Liver (tissue), 3 donors: ENCODE results near the gene ZDHHC11.

ENCODE experiments used
- GABPA ChIP-seq, 2 donors: IDR thresholded peaks in 1 of 2; conservative IDR thresholded peaks in 1 of 2; 2 replicates each; pipeline ENCODE4 v1.6.1; 2016; ENCODE audit warnings: antibody characterized with exemption in 2 of 2, mild to moderate bottlenecking in 1 of 2, moderate library complexity in 1 of 2
- JUND ChIP-seq, 2 donors: IDR thresholded peaks; 2 replicates each; pipeline ENCODE4 v1.6.1; 2016; ENCODE audit warnings: antibody characterized with exemption in 2 of 2
- RAD21 ChIP-seq, 2 donors: IDR thresholded peaks; 2 replicates each; pipeline ENCODE4 v1.6.1; 2016; ENCODE audit warnings: antibody characterized with exemption in 2 of 2, mild to moderate bottlenecking in 2 of 2
- SP1 ChIP-seq: IDR thresholded peaks from 2 replicates; pipeline ENCODE4 v1.6.1; 2018; ENCODE audit warnings: antibody characterized with exemption, mild to moderate bottlenecking
- TAF1 ChIP-seq: conservative IDR thresholded peaks from 2 replicates; pipeline ENCODE4 v1.6.1; 2016; ENCODE audit warnings: antibody characterized with exemption, mild to moderate bottlenecking
- TF ChIP-seq, protein P1 (sequence below): fragments of 150-350 bp; IDR thresholded peaks from 2 replicates; pipeline ENCODE4 v1.5.1; 2017; ENCODE audit warnings: improper control_type of control experiment, low read depth, low read length; ENCODE audit not compliant: missing input control
- TF ChIP-seq, protein P2 (sequence below): IDR thresholded peaks from 2 replicates; pipeline ENCODE4 v1.6.1; 2016; ENCODE audit warnings: antibody characterized with exemption
- TF ChIP-seq, protein P3 (sequence below): IDR thresholded peaks from 2 replicates; pipeline ENCODE4 v1.6.1; 2016; ENCODE audit warnings: antibody characterized with exemption
- donor health status: healthy.
- donor health status: healthy.

DNA sequence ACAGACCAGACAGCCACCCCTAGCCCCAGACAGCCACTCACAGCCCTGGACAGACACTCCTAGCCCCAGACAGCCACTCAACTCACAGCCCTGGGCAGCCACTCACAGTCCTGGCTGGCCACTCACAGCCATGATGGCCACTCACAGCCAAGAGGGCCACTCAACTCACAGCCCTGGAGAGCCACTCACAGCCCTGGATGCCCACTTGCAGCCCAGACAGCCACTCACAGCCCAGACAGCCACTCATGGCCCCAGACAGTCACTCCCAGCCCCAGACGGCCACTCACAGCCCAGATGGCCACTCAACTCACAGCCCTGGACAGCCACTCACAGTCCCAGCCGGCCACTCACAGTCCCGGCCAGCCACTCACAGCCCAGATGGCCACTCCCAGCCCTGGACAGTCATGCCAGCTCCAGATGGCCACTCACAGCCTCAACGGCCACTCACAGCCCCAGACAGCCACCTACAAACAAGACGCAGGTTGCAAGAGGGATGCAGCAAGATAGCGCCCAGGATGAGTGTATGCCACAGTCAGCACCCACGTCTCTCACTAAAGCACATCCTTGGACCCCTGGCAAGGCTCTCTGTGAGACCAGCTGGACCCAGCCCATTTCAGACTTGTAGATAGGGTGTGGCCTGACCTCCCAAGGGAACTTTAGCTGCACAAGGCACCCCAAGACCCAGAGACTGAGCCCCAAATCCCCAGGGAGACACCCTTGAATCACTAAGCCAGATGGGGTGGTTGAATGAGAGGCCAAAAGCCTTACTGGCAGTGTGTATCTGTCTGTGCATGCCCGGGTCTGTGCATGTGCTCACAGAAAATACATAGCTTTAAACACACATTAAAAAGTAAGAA, 88.7 kb downstream of the ZDHHC11 start:
- no peak for TF ChIP-seq SP1
- TF ChIP-seq RAD21 (IDR thresholded peaks at IDR 0.05) = no peak
- TF ChIP-seq, protein P1, sequence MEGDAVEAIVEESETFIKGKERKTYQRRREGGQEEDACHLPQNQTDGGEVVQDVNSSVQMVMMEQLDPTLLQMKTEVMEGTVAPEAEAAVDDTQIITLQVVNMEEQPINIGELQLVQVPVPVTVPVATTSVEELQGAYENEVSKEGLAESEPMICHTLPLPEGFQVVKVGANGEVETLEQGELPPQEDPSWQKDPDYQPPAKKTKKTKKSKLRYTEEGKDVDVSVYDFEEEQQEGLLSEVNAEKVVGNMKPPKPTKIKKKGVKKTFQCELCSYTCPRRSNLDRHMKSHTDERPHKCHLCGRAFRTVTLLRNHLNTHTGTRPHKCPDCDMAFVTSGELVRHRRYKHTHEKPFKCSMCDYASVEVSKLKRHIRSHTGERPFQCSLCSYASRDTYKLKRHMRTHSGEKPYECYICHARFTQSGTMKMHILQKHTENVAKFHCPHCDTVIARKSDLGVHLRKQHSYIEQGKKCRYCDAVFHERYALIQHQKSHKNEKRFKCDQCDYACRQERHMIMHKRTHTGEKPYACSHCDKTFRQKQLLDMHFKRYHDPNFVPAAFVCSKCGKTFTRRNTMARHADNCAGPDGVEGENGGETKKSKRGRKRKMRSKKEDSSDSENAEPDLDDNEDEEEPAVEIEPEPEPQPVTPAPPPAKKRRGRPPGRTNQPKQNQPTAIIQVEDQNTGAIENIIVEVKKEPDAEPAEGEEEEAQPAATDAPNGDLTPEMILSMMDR = no peak
- TF ChIP-seq GABPA (IDR thresholded peaks at IDR 0.05 in 1 of 2, conservative IDR thresholded peaks at IDR 0.05 in 1 of 2) = no peak
- no peak for TF ChIP-seq JUND (IDR thresholded peaks at IDR 0.05)
- TF ChIP-seq, protein P2, sequence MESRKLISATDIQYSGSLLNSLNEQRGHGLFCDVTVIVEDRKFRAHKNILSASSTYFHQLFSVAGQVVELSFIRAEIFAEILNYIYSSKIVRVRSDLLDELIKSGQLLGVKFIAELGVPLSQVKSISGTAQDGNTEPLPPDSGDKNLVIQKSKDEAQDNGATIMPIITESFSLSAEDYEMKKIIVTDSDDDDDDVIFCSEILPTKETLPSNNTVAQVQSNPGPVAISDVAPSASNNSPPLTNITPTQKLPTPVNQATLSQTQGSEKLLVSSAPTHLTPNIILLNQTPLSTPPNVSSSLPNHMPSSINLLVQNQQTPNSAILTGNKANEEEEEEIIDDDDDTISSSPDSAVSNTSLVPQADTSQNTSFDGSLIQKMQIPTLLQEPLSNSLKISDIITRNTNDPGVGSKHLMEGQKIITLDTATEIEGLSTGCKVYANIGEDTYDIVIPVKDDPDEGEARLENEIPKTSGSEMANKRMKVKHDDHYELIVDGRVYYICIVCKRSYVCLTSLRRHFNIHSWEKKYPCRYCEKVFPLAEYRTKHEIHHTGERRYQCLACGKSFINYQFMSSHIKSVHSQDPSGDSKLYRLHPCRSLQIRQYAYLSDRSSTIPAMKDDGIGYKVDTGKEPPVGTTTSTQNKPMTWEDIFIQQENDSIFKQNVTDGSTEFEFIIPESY = no peak
- TF ChIP-seq, protein P3, sequence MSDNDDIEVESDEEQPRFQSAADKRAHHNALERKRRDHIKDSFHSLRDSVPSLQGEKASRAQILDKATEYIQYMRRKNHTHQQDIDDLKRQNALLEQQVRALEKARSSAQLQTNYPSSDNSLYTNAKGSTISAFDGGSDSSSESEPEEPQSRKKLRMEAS = no peak
- no peak for TF ChIP-seq TAF1
